Activated CD8-positive, alpha-beta memory T cell treated with anti-CD3 and anti-CD28 coated beads, Interleukin-2, amount 50 U/mL, for 24 hours (primary cell): Measurements from ENCODE around the gene ICOSLG.
"Not testable (repeated sequence)": the region's sequence is repeated elsewhere in the genome, so short reads cannot be mapped to it uniquely, and the experiment has no call there.

Experiments used
- DNase-seq: peaks from one replicate; pipeline ENCODE4 v3.0.0-alpha.2; 2020; ENCODE audit errors: extremely low read depth

The ICOSLG gene

GRCh38 chr21:44181506-44181905 is 59.2 kb downstream of the ICOSLG start:
- not testable (repeated sequence) for DNase-seq

- DNase-seq = not testable (repeated sequence)
These were observed 64.6 kb downstream of the ICOSLG start for GRCh38 chr21:44176127-44176526.

- DNase-seq = not testable (repeated sequence)
These were observed 65.6 kb downstream of the ICOSLG start for GRCh38 chr21:44175189-44175588.
